IMR-90 (cell line): ENCODE data around the gene RNU6-9. TPM values are rescaled to one million over a fixed set of nuclear protein-coding genes. Genes with fewer than 3 reads are reported as not detected.
A peak's percentile ranks its signal among the peaks of the same experiment; 100 is the strongest.

Experiments used
- ATAC-seq: fragments of 200-7000 bp; cut with Tn5 transposase; 2 replicates; pipeline ENCODE4 v1.9.1; 2020; ENCODE audit warnings: low read depth, mild to moderate bottlenecking, moderate library complexity
- BruUV-seq: library from RNA; stranded (reverse); fragments of 400-500 nt; replicated peaks from 2 replicates; lab custom pipeline; 2021; lab: Mats Ljungman, UMichigan
- CTCF ChIA-PET: fragments of 300-600 bp; formaldehyde crosslinking; extraction: SDS; loops from one replicate; lab custom pipeline; 2021; ENCODE audit warnings: antibody characterized with exemption; lab: Yijun Ruan, JAX
- POLR2A ChIA-PET: fragments of 300-600 bp; sonication (Branson Sonifier 250); formaldehyde crosslinking; loops from one replicate; lab custom pipeline; 2022; ENCODE audit warnings: antibody characterized with exemption; ENCODE audit not compliant: unreplicated experiment; lab: Charles Lee
- DNase-seq: peaks from one replicate; pipeline ENCODE4 v3.0.0; 2013
- H2AFZ ChIP-seq: replicated peaks from 2 replicates; pipeline ENCODE3; 2013; ENCODE audit warnings: low read length, mild to moderate bottlenecking; ENCODE audit not compliant: poor library complexity
- H2AK5ac ChIP-seq: 2 replicates; pipeline ENCODE4 v1.6.1; 2013; ENCODE audit warnings: low read depth, low read length, inconsistent platforms
- H2AK9ac ChIP-seq: replicated peaks from 2 replicates; pipeline ENCODE3; 2013; ENCODE audit warnings: mild to moderate bottlenecking, low read depth, low read length, moderate library complexity; ENCODE audit not compliant: poor library complexity
- H2BK120ac ChIP-seq: 2 replicates; pipeline ENCODE4 v1.6.1; 2013; ENCODE audit warnings: low read depth, low read length, inconsistent platforms
- H2BK15ac ChIP-seq: 3 replicates; pipeline ENCODE4 v1.6.1; 2013; ENCODE audit warnings: low read depth, low read length, inconsistent platforms
- H2BK20ac ChIP-seq: 2 replicates; pipeline ENCODE4 v1.6.1; 2013; ENCODE audit warnings: low read depth, mild to moderate bottlenecking, inconsistent platforms, low read length, moderate library complexity
- H2BK5ac ChIP-seq: 2 replicates; pipeline ENCODE4 v1.6.1; 2013; ENCODE audit warnings: mild to moderate bottlenecking, low read depth, low read length, inconsistent platforms; ENCODE audit not compliant: poor library complexity, severe bottlenecking
- H3K14ac ChIP-seq: replicated peaks from 2 replicates; pipeline ENCODE4 v1.6.1; 2013; ENCODE audit warnings: low read depth, low read length, inconsistent platforms
- H3K18ac ChIP-seq: 2 replicates; pipeline ENCODE4 v1.6.1; 2013; ENCODE audit warnings: low read depth, low read length, control low read depth
- H3K23ac ChIP-seq: 2 replicates; pipeline ENCODE4 v1.6.1; 2013; ENCODE audit warnings: low read depth, low read length, inconsistent platforms
- H3K27ac ChIP-seq: 2 replicates; pipeline ENCODE4 v1.5.1; 2013; ENCODE audit warnings: mild to moderate bottlenecking, control low read depth, low read length; ENCODE audit not compliant: insufficient read depth
- H3K27me3 ChIP-seq: 2 replicates; pipeline ENCODE4 v1.6.1; 2013; ENCODE audit warnings: low read length; ENCODE audit not compliant: control insufficient read depth, insufficient read depth
- H3K36me3 ChIP-seq: 2 replicates; pipeline ENCODE4 v1.6.1; 2013; ENCODE audit warnings: low read length, mixed read lengths; ENCODE audit not compliant: control insufficient read depth, insufficient read depth
- H3K4ac ChIP-seq: 2 replicates; pipeline ENCODE4 v1.6.1; 2013; ENCODE audit warnings: low read depth, low read length, inconsistent platforms
- H3K4me1 ChIP-seq: 2 replicates; pipeline ENCODE4 v1.6.1; 2013; ENCODE audit warnings: low read length, mixed read lengths; ENCODE audit not compliant: control insufficient read depth, insufficient read depth
- H3K4me2 ChIP-seq: 2 replicates; pipeline ENCODE4 v1.6.1; 2013; ENCODE audit warnings: low read depth, mild to moderate bottlenecking, control low read depth, low read length, moderate library complexity
- H3K4me3 ChIP-seq: 2 replicates; pipeline ENCODE4 v1.5.1; 2013; ENCODE audit warnings: low read depth, mild to moderate bottlenecking, control low read depth, low read length, moderate library complexity; ENCODE audit not compliant: insufficient read depth
- H3K56ac ChIP-seq: 2 replicates; pipeline ENCODE4 v1.6.1; 2013; ENCODE audit warnings: low read length, inconsistent platforms; ENCODE audit not compliant: insufficient read depth; ENCODE audit errors: extremely low read depth
- H3K79me1 ChIP-seq, 2 experiments: 2 replicates each; pipeline ENCODE4 v1.6.1; 2013; ENCODE audit warnings: low read length in 2 of 2, inconsistent platforms in 1 of 2, low read depth in 1 of 2
- H3K9ac ChIP-seq: 2 replicates; pipeline ENCODE4 v1.6.1; 2013; ENCODE audit warnings: low read depth, low read length, control low read depth
- H3K9me1 ChIP-seq: 2 replicates; pipeline ENCODE4 v1.6.1; 2013; ENCODE audit warnings: low read length, inconsistent platforms; ENCODE audit not compliant: insufficient read depth
- H3K9me3 ChIP-seq: 2 replicates; pipeline ENCODE4 v1.6.1; 2013; ENCODE audit warnings: low read length; ENCODE audit not compliant: control insufficient read depth, insufficient read depth
- H4K20me1 ChIP-seq: 2 replicates; pipeline ENCODE4 v1.6.1; 2013; ENCODE audit warnings: low read length, inconsistent platforms; ENCODE audit not compliant: insufficient read depth
- H4K5ac ChIP-seq: 2 replicates; pipeline ENCODE4 v1.6.1; 2013; ENCODE audit warnings: mild to moderate bottlenecking, low read depth, low read length, control low read depth
- H4K8ac ChIP-seq, 2 experiments: 2 replicates each; pipeline ENCODE4 v1.6.1; 2013; ENCODE audit warnings: low read depth in 2 of 2, low read length in 2 of 2, control low read depth in 1 of 2, inconsistent platforms in 1 of 2
- H4K91ac ChIP-seq: 2 replicates; pipeline ENCODE4 v1.6.1; 2013; ENCODE audit warnings: low read depth, low read length, inconsistent platforms; ENCODE audit not compliant: insufficient read depth
- BHLHE40 ChIP-seq: fragments of 150-350 bp; IDR thresholded peaks from 2 replicates; pipeline ENCODE4 v1.6.1; 2016; ENCODE audit warnings: mild to moderate bottlenecking, low read depth, low read length
- CEBPB ChIP-seq: IDR thresholded peaks from 2 replicates; pipeline ENCODE4 v1.6.1; 2012; ENCODE audit warnings: low read depth, low read length, improper control_type of control experiment
- CHD1 ChIP-seq: IDR thresholded peaks from 2 replicates; pipeline ENCODE4 v1.6.1; 2012; ENCODE audit warnings: low read depth, low read length, improper control_type of control experiment
- MAFK ChIP-seq: IDR thresholded peaks from 2 replicates; pipeline ENCODE4 v1.6.1; 2012; ENCODE audit warnings: low read depth, low read length, improper control_type of control experiment
- NFE2L2 ChIP-seq: fragments of 150-350 bp; IDR thresholded peaks from 2 replicates; pipeline ENCODE4 v1.6.1; 2016; ENCODE audit warnings: low read depth, mild to moderate bottlenecking, low read length
- POLR2A ChIP-seq: IDR thresholded peaks from 2 replicates; pipeline ENCODE4 v1.6.1; 2012; ENCODE audit warnings: mild to moderate bottlenecking, low read depth, low read length
- RAD21 ChIP-seq: IDR thresholded peaks from 2 replicates; pipeline ENCODE4 v1.6.1; 2012; ENCODE audit warnings: low read length, improper control_type of control experiment
- RCOR1 ChIP-seq: IDR thresholded peaks from 2 replicates; pipeline ENCODE4 v1.6.1; 2012; ENCODE audit warnings: mild to moderate bottlenecking, low read length, improper control_type of control experiment; ENCODE audit not compliant: insufficient replicate concordance
- RFX5 ChIP-seq: IDR thresholded peaks from 2 replicates; pipeline ENCODE4 v1.8.0; 2012; ENCODE audit warnings: low read depth, mild to moderate bottlenecking, low read length, moderate library complexity
- SMC3 ChIP-seq: fragments of 150-350 bp; IDR thresholded peaks from 2 replicates; pipeline ENCODE4 v1.6.1; 2016; ENCODE audit warnings: low read depth, mild to moderate bottlenecking, antibody characterized with exemption, low read length, moderate library complexity
- whole genome bisulfite sequencing, 2 experiments: methylation state at CpG; one replicate each; pipeline versions ENCODE4 v1.1.5 to v1.1.7; 2013; ENCODE audit warnings: missing lambda C conversion rate in 2 of 2; ENCODE audit not compliant: insufficient read length in 1 of 2; ENCODE audit errors: extremely low coverage in 2 of 2; 5-methylcytosine and 5-hydroxymethylcytosine counted together
- dilution Hi-C: fragments of 300-500 bp; cut with HindIII; formaldehyde crosslinking; loops from one replicate; pipeline ENCODE4 v1.14.3; 2018; ENCODE audit warnings: low sequenced_read_pairs; ENCODE audit not compliant: unreplicated experiment
- in situ Hi-C: fragments of 300-500 bp; cut with MboI; formaldehyde crosslinking; loops from 3 replicates; pipeline ENCODE4 v1.14.3; 2019; ENCODE audit warnings: low sequenced_read_pairs, inconsistent platforms, mixed read lengths
- intact Hi-C: fragments of 100-400 bp; cut with micrococcal nuclease; formaldehyde crosslinking; loops from 2 replicates; pipeline ENCODE4 v1.10.0; 2022
- polyA plus RNA-seq, 3 experiments: library from polyadenylated mRNA; depleted of rRNA; stranded (reverse); fragments of >200 nt; gene quantifications; 2 replicates each; pipeline ENCODE4 v1.2.3, GENCODE V29; 2012; ENCODE audit warnings: low replicate concordance in 1 of 3
- total RNA-seq: library from RNA; depleted of rRNA; stranded (reverse); fragments of >200 nt; gene quantifications from 2 replicates; pipeline ENCODE4 v1.2.3, GENCODE V29; 2012
- TF ChIP-seq, protein P1 (sequence below): fragments of 150-350 bp; IDR thresholded peaks from 2 replicates; pipeline ENCODE4 v1.6.1; 2016; ENCODE audit warnings: low read depth, mild to moderate bottlenecking, low read length, moderate library complexity, borderline replicate concordance
- TF ChIP-seq, protein P2 (sequence below): fragments of 150-350 bp; IDR thresholded peaks from 2 replicates; pipeline ENCODE4 v1.6.1; 2017; ENCODE audit warnings: mild to moderate bottlenecking, antibody characterized with exemption, low read length, low read depth
- TF ChIP-seq, protein P3 (sequence below): conservative IDR thresholded peaks from 2 replicates; pipeline ENCODE4 v1.5.1; 2012; ENCODE audit warnings: mild to moderate bottlenecking, low read depth, low read length, improper control_type of control experiment

Gene RNU6-9
- total and polyA plus RNA-seq, 2 of the 4 experiments (the other 2 are of a cell fraction) = not detected

DNA sequence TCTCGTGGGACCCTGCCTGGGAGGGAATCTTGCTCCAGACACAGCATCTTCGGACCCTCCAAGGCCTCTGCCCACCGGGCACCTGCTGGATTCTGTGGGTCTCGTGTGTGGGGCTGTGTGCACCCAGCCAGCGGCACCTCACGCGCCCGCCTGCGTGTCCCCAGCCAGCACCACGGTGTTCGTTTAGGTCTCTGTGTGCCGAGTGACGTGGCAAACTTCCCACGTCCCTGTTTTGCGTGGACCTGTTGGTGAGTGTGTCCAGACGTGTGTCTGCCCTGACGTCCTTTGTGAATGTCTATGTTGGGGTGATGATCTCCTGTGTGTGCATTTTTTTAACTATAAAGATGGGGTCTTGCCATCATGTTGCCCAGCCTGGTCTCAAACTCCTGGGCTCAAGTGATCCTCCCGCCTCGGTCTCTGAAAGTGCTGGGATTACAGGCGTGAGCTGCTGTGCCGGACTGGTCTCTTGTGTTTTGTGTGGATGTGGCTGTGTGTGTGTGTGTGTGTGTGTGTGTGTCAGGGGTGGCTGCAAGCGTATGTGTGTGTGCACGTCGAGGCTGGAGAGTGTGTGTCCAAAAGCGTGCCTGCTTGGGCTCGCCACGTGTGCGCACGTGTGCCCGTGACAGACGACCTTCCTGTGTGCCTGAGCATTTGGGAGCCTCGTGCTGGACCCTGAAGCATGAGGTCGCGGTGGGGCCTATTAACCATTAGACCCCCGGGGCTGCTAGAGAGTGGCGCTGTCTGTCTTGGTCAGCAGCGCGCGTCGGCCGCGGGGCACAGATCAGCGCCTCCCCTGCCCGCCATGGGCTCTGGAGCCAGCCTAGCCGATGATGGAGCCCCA is 48.2 kb downstream of the RNU6-9 start:
- H4K8ac ChIP-seq = peak overlapping the region; percentile 51 to 65; a peak in 2 of 4 replicates
- no TSS peak for BruUV-seq
- H2BK120ac ChIP-seq = 0 out of 2 replicates have a peak overlapping the region, but pooled peaks have one; percentile 14
- H2AK9ac ChIP-seq = peak overlapping the region; percentile 82
- peaks cover 91% of the 10 kb centered on the region for H4K20me1 ChIP-seq
- no peak overlapping the region for H3K56ac ChIP-seq
- ChIA-PET CTCF (no interaction called here), POLR2A (no interaction called here)
- peaks cover 17% of the 10 kb centered on the region for H3K9me1 ChIP-seq
- no peak overlapping the region for H2AFZ ChIP-seq
- peak overlapping the region; percentile 23; the same call in 1 of the 2 replicates for H3K27ac ChIP-seq
- H3K9ac ChIP-seq = no peak overlapping the region; the same call in 1 of the 2 replicates
- no peak overlapping the region for H3K4me3 ChIP-seq
- H3K4ac ChIP-seq = peak overlapping the region; percentile 4
- H4K5ac ChIP-seq = no peak overlapping the region
- peak overlapping the region; percentile 62 for H4K91ac ChIP-seq
- in situ Hi-C loops (no loop called here), dilution Hi-C loops (no loop called here), intact Hi-C loops (no loop called here)
- TF ChIP-seq CHD1 (no peak), MAFK (no peak), RFX5 (no peak), SMC3 (no peak), RAD21 (no peak), CEBPB (no peak), POLR2A (no peak), NFE2L2 (no peak), BHLHE40 (no peak), RCOR1 (no peak)
- TF ChIP-seq, protein P1, sequence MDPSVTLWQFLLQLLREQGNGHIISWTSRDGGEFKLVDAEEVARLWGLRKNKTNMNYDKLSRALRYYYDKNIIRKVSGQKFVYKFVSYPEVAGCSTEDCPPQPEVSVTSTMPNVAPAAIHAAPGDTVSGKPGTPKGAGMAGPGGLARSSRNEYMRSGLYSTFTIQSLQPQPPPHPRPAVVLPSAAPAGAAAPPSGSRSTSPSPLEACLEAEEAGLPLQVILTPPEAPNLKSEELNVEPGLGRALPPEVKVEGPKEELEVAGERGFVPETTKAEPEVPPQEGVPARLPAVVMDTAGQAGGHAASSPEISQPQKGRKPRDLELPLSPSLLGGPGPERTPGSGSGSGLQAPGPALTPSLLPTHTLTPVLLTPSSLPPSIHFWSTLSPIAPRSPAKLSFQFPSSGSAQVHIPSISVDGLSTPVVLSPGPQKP = no peak
- TF ChIP-seq, protein P2, sequence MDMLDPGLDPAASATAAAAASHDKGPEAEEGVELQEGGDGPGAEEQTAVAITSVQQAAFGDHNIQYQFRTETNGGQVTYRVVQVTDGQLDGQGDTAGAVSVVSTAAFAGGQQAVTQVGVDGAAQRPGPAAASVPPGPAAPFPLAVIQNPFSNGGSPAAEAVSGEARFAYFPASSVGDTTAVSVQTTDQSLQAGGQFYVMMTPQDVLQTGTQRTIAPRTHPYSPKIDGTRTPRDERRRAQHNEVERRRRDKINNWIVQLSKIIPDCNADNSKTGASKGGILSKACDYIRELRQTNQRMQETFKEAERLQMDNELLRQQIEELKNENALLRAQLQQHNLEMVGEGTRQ = no peak
- TF ChIP-seq, protein P3, sequence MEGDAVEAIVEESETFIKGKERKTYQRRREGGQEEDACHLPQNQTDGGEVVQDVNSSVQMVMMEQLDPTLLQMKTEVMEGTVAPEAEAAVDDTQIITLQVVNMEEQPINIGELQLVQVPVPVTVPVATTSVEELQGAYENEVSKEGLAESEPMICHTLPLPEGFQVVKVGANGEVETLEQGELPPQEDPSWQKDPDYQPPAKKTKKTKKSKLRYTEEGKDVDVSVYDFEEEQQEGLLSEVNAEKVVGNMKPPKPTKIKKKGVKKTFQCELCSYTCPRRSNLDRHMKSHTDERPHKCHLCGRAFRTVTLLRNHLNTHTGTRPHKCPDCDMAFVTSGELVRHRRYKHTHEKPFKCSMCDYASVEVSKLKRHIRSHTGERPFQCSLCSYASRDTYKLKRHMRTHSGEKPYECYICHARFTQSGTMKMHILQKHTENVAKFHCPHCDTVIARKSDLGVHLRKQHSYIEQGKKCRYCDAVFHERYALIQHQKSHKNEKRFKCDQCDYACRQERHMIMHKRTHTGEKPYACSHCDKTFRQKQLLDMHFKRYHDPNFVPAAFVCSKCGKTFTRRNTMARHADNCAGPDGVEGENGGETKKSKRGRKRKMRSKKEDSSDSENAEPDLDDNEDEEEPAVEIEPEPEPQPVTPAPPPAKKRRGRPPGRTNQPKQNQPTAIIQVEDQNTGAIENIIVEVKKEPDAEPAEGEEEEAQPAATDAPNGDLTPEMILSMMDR = no peak
- H3K14ac ChIP-seq = peak overlapping the region; percentile 1; the same call in 1 of the 2 replicates
- no peak for ATAC-seq
- no peak for DNase-seq
- peaks cover 17 to 78% of the 10 kb centered on the region in 2 experiments for H3K79me1 ChIP-seq
- peaks cover 48% of the 10 kb centered on the region for H3K36me3 ChIP-seq
- 90% methylated on average over 34 of the region's 45 CpGs; no CpG with 5 or more reads in 1 of the 2 experiments for WGBS, 2 experiments
- H3K9me3 ChIP-seq = no peaks in the 10 kb centered on the region
- H3K23ac ChIP-seq = no peak overlapping the region
- peak overlapping the region; percentile 60 for H2BK5ac ChIP-seq
- no peak overlapping the region; the same call in 1 of the 2 replicates for H3K4me2 ChIP-seq
- H2BK20ac ChIP-seq = no peak overlapping the region
- H2BK15ac ChIP-seq = 0 out of 3 replicates have a peak overlapping the region, but pooled peaks have one; percentile 40
- H3K4me1 ChIP-seq = peaks cover 9% of the 10 kb centered on the region; the same call in 1 of the 2 replicates
- H3K18ac ChIP-seq = no peak overlapping the region
- no peaks in the 10 kb centered on the region for H3K27me3 ChIP-seq
- peak overlapping the region; percentile 96 for H2AK5ac ChIP-seq
